ENCODE data around the gene GAB1. TPM values are rescaled to one million over a fixed set of nuclear protein-coding genes. Genes with fewer than 3 reads are reported as not detected.
A peak's percentile ranks its signal among the peaks of the same experiment; 100 is the strongest.

The GAB1 gene
- total and polyA plus RNA-seq, 7 donors = 1.0 to 20.3 (median 10.1) TPM

DNA sequence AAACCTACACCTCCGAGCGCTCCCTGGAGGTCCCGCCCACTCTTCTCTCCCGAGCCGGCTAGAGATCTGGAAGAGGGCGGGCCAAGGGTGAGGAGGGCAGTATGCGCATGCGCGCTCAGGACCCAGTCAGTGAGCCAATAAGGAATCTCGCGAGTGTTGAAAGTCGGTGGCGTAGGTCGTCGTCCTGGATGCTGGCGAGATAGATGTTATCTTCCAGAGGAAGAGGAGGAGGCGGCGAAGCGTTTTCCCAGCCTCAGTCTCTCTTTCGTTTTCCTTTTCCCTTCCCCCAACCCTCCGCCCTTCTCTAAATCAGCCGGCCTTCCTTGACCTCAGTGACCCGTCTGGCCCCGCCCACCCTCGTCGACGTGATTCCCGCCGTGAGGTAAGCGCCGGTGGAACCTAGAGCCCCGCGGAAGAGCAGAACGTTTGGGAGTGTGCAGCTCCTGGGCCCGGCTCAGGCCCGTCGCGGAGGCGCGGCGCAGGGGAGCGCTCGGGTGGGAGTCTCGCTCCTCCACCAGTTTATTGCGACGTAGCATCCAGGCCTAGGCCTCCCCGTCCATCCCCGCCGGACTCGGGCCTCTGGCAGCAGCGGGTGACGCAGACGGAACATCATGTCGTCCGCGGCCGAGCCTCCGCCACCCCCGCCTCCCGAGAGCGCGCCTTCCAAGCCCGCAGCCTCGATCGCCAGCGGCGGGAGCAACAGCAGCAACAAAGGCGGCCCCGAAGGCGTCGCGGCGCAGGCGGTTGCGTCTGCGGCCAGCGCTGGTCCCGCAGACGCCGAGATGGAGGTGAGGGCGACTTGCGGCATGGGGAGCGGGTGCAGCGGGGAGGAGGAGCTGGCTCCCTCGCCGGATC, 176.9 kb downstream of the GAB1 start, which contains the start of gene SMARCA5:
Gene SMARCA5, plus strand, starts transcription at position 389 of the 855 bp plus-strand sequence. Its CDS starts 223 bp downstream, at position 612.
- Histone ChIP-seq H3K9me3 (no peaks in the 10 kb centered on the region), H3K27ac (peak within 1 kb of the TSS; percentile 91), H3K4me3 (peak within 1 kb of the TSS; percentile 79), H3K4me1 (peaks cover 30% of the 10 kb centered on the region), H3K27me3 (ENCODE audit: insufficient read depth in 3 of 3, low read length in 2 of 3) (no peaks in the 10 kb centered on the region), H3K36me3 (ENCODE audit: insufficient read depth in 1 of 2, low read depth in 1 of 2) (peaks cover 2 to 15% of the 10 kb centered on the region in 2 donors)
- DNase-seq (peak; percentile 96 to 98), ATAC-seq (peak; percentile 96 to 97 (median 96))
- TF ChIP-seq, protein P1, sequence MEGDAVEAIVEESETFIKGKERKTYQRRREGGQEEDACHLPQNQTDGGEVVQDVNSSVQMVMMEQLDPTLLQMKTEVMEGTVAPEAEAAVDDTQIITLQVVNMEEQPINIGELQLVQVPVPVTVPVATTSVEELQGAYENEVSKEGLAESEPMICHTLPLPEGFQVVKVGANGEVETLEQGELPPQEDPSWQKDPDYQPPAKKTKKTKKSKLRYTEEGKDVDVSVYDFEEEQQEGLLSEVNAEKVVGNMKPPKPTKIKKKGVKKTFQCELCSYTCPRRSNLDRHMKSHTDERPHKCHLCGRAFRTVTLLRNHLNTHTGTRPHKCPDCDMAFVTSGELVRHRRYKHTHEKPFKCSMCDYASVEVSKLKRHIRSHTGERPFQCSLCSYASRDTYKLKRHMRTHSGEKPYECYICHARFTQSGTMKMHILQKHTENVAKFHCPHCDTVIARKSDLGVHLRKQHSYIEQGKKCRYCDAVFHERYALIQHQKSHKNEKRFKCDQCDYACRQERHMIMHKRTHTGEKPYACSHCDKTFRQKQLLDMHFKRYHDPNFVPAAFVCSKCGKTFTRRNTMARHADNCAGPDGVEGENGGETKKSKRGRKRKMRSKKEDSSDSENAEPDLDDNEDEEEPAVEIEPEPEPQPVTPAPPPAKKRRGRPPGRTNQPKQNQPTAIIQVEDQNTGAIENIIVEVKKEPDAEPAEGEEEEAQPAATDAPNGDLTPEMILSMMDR (IDR thresholded peaks at IDR 0.05) = no peak
- intact Hi-C loops (cut with DNase I) = no loop called here
- 0% methylated on average over 82 to 86 of the region's 86 CpGs for WGBS, 3 donors

DNA sequence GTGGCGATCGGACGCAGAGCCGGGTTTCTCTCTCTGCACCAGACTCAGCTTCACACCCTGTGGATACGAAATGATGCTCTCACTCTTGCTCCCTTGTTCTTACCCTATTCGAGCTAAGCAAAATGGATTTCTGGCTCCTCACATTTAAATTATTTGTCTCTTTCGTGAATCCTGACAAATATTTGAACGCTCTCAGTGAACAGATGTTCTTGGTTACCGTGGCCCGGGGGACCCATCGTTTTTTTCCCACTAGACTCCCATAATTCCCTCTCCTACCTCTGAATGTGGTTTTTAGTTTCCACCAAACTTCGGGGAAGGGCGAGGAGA, 177.5 kb downstream of the GAB1 start:
- TF ChIP-seq, protein P1 (IDR thresholded peaks at IDR 0.05) = no peak
- no peaks in the 10 kb centered on the region for H3K9me3 ChIP-seq
- intact Hi-C loops (cut with DNase I) = no loop called here
- H3K27me3 ChIP-seq (ENCODE audit: insufficient read depth in 3 of 3, low read length in 2 of 3) = no peaks in the 10 kb centered on the region
- WGBS, 3 donors = 0 to 1% (median 0%) methylated on average over 13 of the region's 13 CpGs
- H3K36me3 ChIP-seq (ENCODE audit: insufficient read depth in 1 of 2, low read depth in 1 of 2) = peaks cover 2 to 19% of the 10 kb centered on the region in 2 donors
- H3K4me1 ChIP-seq = peaks cover 35% of the 10 kb centered on the region
- H3K4me3 ChIP-seq = peak overlapping the region; percentile 79
- DNase-seq (no peak), ATAC-seq (no peak)
- H3K27ac ChIP-seq = peak overlapping the region; percentile 91

DNA sequence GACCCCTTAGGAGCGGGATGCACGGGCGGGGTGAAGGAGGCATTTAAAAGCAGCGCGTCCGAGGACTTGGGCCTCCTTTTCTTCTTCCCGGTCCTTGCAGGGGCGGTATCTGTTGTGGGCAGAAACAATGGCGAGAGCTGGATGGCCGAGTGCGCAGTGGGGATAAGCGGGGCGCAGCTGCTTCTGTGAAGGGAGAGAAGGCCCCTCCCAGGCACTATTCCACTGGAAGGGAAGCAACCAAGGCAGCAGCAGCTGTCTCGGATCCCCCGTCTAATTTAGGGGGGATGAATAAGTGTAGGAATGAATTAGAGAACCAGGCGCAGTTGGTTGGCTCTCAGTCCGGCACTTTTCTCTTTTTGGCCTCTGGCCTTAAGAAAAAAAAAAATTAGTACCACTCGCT, 177.8 kb downstream of the GAB1 start:
- Histone ChIP-seq H3K9me3 (no peaks in the 10 kb centered on the region), H3K4me1 (peaks cover 39% of the 10 kb centered on the region), H3K27me3 (ENCODE audit: insufficient read depth in 3 of 3, low read length in 2 of 3) (no peaks in the 10 kb centered on the region), H3K4me3 (peak overlapping the region; percentile 79), H3K27ac (peak overlapping the region; percentile 91), H3K36me3 (ENCODE audit: insufficient read depth in 1 of 2, low read depth in 1 of 2) (peaks cover 2 to 23% of the 10 kb centered on the region in 2 donors)
- TF ChIP-seq, protein P1 (IDR thresholded peaks at IDR 0.05) = no peak
- 0 to 1% (median 0%) methylated on average over 18 of the region's 18 CpGs for WGBS, 3 donors
- DNase-seq (peak; percentile 20 to 64), ATAC-seq (peak; percentile 23 to 35 (median 28))
- intact Hi-C loops (cut with DNase I) = no loop called here

DNA sequence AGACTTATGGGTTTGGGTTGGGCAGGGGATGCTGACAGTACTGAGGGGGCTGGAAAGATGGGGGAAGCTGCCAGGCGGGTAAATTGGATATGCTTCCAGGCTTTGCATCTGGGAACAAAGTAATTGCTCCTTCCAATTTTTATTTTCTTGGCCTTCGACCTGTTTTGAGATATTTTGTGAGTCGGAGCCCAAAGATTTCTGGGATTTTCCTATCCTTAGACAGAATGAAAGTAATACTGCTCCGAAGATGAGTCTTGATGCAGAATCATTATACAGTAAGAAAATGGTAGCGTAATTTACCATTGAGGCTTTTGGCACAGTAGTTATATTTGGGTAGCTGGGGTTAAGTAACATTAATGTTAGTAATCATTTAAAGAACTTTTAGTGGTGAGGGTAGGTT, 178.2 kb downstream of the GAB1 start:
- H3K27me3 ChIP-seq (ENCODE audit: insufficient read depth in 3 of 3, low read length in 2 of 3) = no peaks in the 10 kb centered on the region
- DNase-seq = no peak
- TF ChIP-seq, protein P1 (IDR thresholded peaks at IDR 0.05) = no peak
- no peaks in the 10 kb centered on the region for H3K9me3 ChIP-seq
- no peak for ATAC-seq
- intact Hi-C loops (cut with DNase I) = no loop called here
- H3K4me3 ChIP-seq = peak overlapping the region; percentile 79
- H3K27ac ChIP-seq = peak overlapping the region; percentile 91
- WGBS, 3 donors = 7 to 9% (median 7%) methylated on average over 5 of the region's 5 CpGs
- peaks cover 41% of the 10 kb centered on the region for H3K4me1 ChIP-seq
- H3K36me3 ChIP-seq (ENCODE audit: insufficient read depth in 1 of 2, low read depth in 1 of 2) = peaks cover 2 to 27% of the 10 kb centered on the region in 2 donors

Measured in psoas muscle (tissue), 8 donors.